Mesenchymal stem cell (in vitro differentiated cells and primary cell): ENCODE measurements around the gene S100B.
"Not testable (repeated sequence)": the region's sequence is repeated elsewhere in the genome, so short reads cannot be mapped to it uniquely, and the experiment has no call there.

Source experiments
- DNase-seq: peaks from one replicate; pipeline ENCODE4 v3.0.0-alpha.2; 2013
- H2AFZ ChIP-seq: one replicate; pipeline ENCODE4 v1.6.1; 2013; ENCODE audit warnings: low read depth, mild to moderate bottlenecking, control low read depth, inconsistent platforms, low read length, moderate library complexity
- H2AK5ac ChIP-seq: 2 replicates; pipeline ENCODE4 v1.6.1; 2013; ENCODE audit warnings: low read length, moderate library complexity, mild to moderate bottlenecking, inconsistent platforms; ENCODE audit not compliant: severe bottlenecking
- H2BK120ac ChIP-seq: one replicate; pipeline ENCODE4 v1.6.1; 2013; ENCODE audit warnings: low read depth, mild to moderate bottlenecking, inconsistent platforms, low read length, moderate library complexity
- H2BK12ac ChIP-seq, 2 experiments: one replicate each; pipeline ENCODE4 v1.6.1; 2013; ENCODE audit warnings: inconsistent platforms in 2 of 2, low read length in 2 of 2, mild to moderate bottlenecking in 2 of 2, moderate library complexity in 2 of 2, control low read depth in 1 of 2
- H2BK15ac ChIP-seq: one replicate; pipeline ENCODE4 v1.6.1; 2013; ENCODE audit warnings: mild to moderate bottlenecking, low read depth, inconsistent platforms; ENCODE audit not compliant: poor library complexity, severe bottlenecking
- H2BK5ac ChIP-seq: 2 replicates; pipeline ENCODE4 v1.6.1; 2013; ENCODE audit warnings: low read depth, mild to moderate bottlenecking, low read length, control low read depth, inconsistent platforms; ENCODE audit not compliant: poor library complexity, severe bottlenecking
- H3K14ac ChIP-seq, 2 experiments: one replicate each; pipeline ENCODE4 v1.6.1; 2013; ENCODE audit warnings: inconsistent platforms in 2 of 2, low read length in 2 of 2, control low read depth in 1 of 2, mild to moderate bottlenecking in 1 of 2, moderate library complexity in 1 of 2
- H3K18ac ChIP-seq, 2 experiments: one replicate each; pipeline ENCODE4 v1.6.1; 2013; ENCODE audit warnings: inconsistent platforms in 2 of 2, low read length in 2 of 2, control low read depth in 1 of 2, low read depth in 1 of 2, mild to moderate bottlenecking in 1 of 2
- H3K23ac ChIP-seq, 2 experiments: one replicate each; pipeline ENCODE4 v1.6.1; 2013; ENCODE audit warnings: inconsistent platforms in 2 of 2, low read length in 2 of 2, mild to moderate bottlenecking in 2 of 2, moderate library complexity in 2 of 2, control low read depth in 1 of 2
- H3K27ac ChIP-seq: 2 replicates; pipeline ENCODE4 v1.5.1; 2013; ENCODE audit warnings: mild to moderate bottlenecking, moderate library complexity, low read length, control low read depth, inconsistent platforms; ENCODE audit not compliant: poor library complexity, severe bottlenecking
- H3K27me3 ChIP-seq, 2 experiments: 2 replicates each; pipeline versions ENCODE4 v1.6.1 to v1.7.0; 2013; ENCODE audit warnings: low read length in 2 of 2, mild to moderate bottlenecking in 2 of 2, moderate library complexity in 2 of 2, control low read depth in 1 of 2, inconsistent platforms in 1 of 2; ENCODE audit not compliant: control insufficient read depth in 1 of 2, insufficient read depth in 1 of 2
- H3K36me3 ChIP-seq, 2 experiments: 2 replicates each; pipeline versions ENCODE4 v1.6.1 to v1.7.0; 2013; ENCODE audit warnings: low read length in 2 of 2, control low read depth in 1 of 2, inconsistent platforms in 1 of 2, low read depth in 1 of 2, mild to moderate bottlenecking in 1 of 2; ENCODE audit not compliant: insufficient read depth in 2 of 2, control insufficient read depth in 1 of 2
- H3K4ac ChIP-seq, 2 experiments: one replicate each; pipeline ENCODE4 v1.6.1; 2013; ENCODE audit warnings: inconsistent platforms in 2 of 2, low read length in 2 of 2, mild to moderate bottlenecking in 2 of 2, moderate library complexity in 2 of 2, control low read depth in 1 of 2, low read depth in 1 of 2
- H3K4me1 ChIP-seq: 2 replicates; pipeline ENCODE4 v1.6.1; 2013; ENCODE audit warnings: low read depth, low read length, control low read depth; ENCODE audit not compliant: control insufficient read depth, insufficient read depth
- H3K4me2 ChIP-seq: 2 replicates; pipeline ENCODE4 v1.6.1; 2013; ENCODE audit warnings: low read length, mild to moderate bottlenecking, inconsistent platforms; ENCODE audit not compliant: poor library complexity, severe bottlenecking
- H3K4me3 ChIP-seq, 2 experiments: 2 replicates each; pipeline versions ENCODE4 v1.5.1 to v1.7.0; 2013; ENCODE audit warnings: low read length in 2 of 2, mild to moderate bottlenecking in 2 of 2, control low read depth in 1 of 2, low read depth in 1 of 2; ENCODE audit not compliant: insufficient read depth in 1 of 2
- H3K79me1 ChIP-seq: replicated peaks from 2 replicates; pipeline ENCODE4 v1.6.1; 2013; ENCODE audit warnings: mild to moderate bottlenecking, control low read depth, low read length, inconsistent platforms; ENCODE audit not compliant: poor library complexity, severe bottlenecking
- H3K9ac ChIP-seq: 2 replicates; pipeline ENCODE4 v1.7.0; 2013; ENCODE audit warnings: mild to moderate bottlenecking, low read length, moderate library complexity
- H3K9me3 ChIP-seq: 2 replicates; pipeline ENCODE4 v1.7.0; 2013; ENCODE audit warnings: mild to moderate bottlenecking, low read length; ENCODE audit not compliant: control insufficient read depth
- H4K8ac ChIP-seq: one replicate; pipeline ENCODE4 v1.6.1; 2013; ENCODE audit warnings: inconsistent platforms, mild to moderate bottlenecking, low read length, moderate library complexity
- H4K91ac ChIP-seq: one replicate; pipeline ENCODE4 v1.6.1; 2013; ENCODE audit warnings: mild to moderate bottlenecking, low read length, inconsistent platforms
- WGBS: methylation state at CpG from one replicate; pipeline ENCODE4 v1.1.7; 2013; ENCODE audit warnings: mixed read lengths; 5-methylcytosine and 5-hydroxymethylcytosine counted together

Gene S100B

GRCh38 chr21:46634427-46634826 is 29.5 kb upstream of the S100B start:
- Histone ChIP-seq H2AFZ (no peak overlapping the region), H2BK5ac (no peak overlapping the region), H3K79me1 (no peaks in the 10 kb centered on the region), H3K4me3 (peak overlapping the region in 1 of 2 experiments; percentile 99), H3K4me1 (peaks cover 5% of the 10 kb centered on the region), H2BK120ac (no peak overlapping the region), H3K23ac (no peak overlapping the region), H3K4me2 (no peak overlapping the region), H2BK12ac (no peak overlapping the region), H3K18ac (no peak overlapping the region), H3K4ac (peak overlapping the region in 1 of 2 experiments; percentile 54), H4K8ac (peak overlapping the region; percentile 80), H3K9ac (peak overlapping the region; percentile 98), H3K27me3 (peaks cover 0 to under 1% of the 10 kb centered on the region in 2 experiments), H2AK5ac (no peak overlapping the region), H3K27ac (peak overlapping the region; percentile 93), H2BK15ac (no peak overlapping the region), H3K36me3 (peaks cover 0 to 21% of the 10 kb centered on the region in 2 experiments), H3K14ac (no peak overlapping the region), H3K9me3 (no peaks in the 10 kb centered on the region), H4K91ac (no peak overlapping the region)
- WGBS: 91% methylated on average over 8 of the region's 8 CpGs
- DNase-seq: no peak

GRCh38 chr21:46633566-46633965 is 28.7 kb upstream of the S100B start:
- no peak overlapping the region for H2AFZ ChIP-seq
- H3K4me3 ChIP-seq: no peak overlapping the region
- H4K8ac ChIP-seq: no peak overlapping the region
- H3K18ac ChIP-seq: no peak overlapping the region
- peaks cover 0 to 21% of the 10 kb centered on the region in 2 experiments for H3K36me3 ChIP-seq
- H2BK15ac ChIP-seq: no peak overlapping the region
- H3K27me3 ChIP-seq: peaks cover 2 to 9% of the 10 kb centered on the region in 2 experiments
- no peak overlapping the region for H2BK120ac ChIP-seq
- H3K79me1 ChIP-seq: no peaks in the 10 kb centered on the region
- DNase-seq: no peak
- no peak overlapping the region for H3K23ac ChIP-seq
- WGBS: no CpG with 5 or more reads among the region's 5 CpGs
- H3K4ac ChIP-seq: no peak overlapping the region
- no peak overlapping the region for H3K14ac ChIP-seq
- H2BK5ac ChIP-seq: no peak overlapping the region
- H3K4me1 ChIP-seq: peaks cover 5% of the 10 kb centered on the region
- H3K27ac ChIP-seq: no peak overlapping the region
- H2BK12ac ChIP-seq: no peak overlapping the region
- H2AK5ac ChIP-seq: no peak overlapping the region
- no peak overlapping the region for H3K9ac ChIP-seq
- H3K9me3 ChIP-seq: no peaks in the 10 kb centered on the region
- H4K91ac ChIP-seq: no peak overlapping the region
- H3K4me2 ChIP-seq: no peak overlapping the region

GRCh38 chr21:46630915-46631314 is 26.0 kb upstream of the S100B start:
- not testable (repeated sequence) for H3K18ac ChIP-seq, H3K4me3 ChIP-seq, H3K14ac ChIP-seq, H2BK12ac ChIP-seq, H3K4me1 ChIP-seq, H2BK15ac ChIP-seq, H3K23ac ChIP-seq, H4K8ac ChIP-seq, H4K91ac ChIP-seq, H3K79me1 ChIP-seq, H3K4ac ChIP-seq, H3K9ac ChIP-seq, H3K27ac ChIP-seq, H3K4me2 ChIP-seq, H2AK5ac ChIP-seq, DNase-seq, H3K36me3 ChIP-seq, H2BK120ac ChIP-seq, H2AFZ ChIP-seq, H2BK5ac ChIP-seq
- peaks cover 10% of the 10 kb centered on the region for H3K9me3 ChIP-seq
- WGBS: 100% methylated on average over 1 of the region's 2 CpGs
- peaks cover 4 to 15% of the 10 kb centered on the region in 2 experiments for H3K27me3 ChIP-seq

- no peak overlapping the region for H3K27ac ChIP-seq
- no peak overlapping the region for H3K4me3 ChIP-seq
- H3K27me3 ChIP-seq: peaks cover 4 to 15% of the 10 kb centered on the region in 2 experiments
- no peak overlapping the region for H2AK5ac ChIP-seq
- peaks cover 19% of the 10 kb centered on the region for H3K9me3 ChIP-seq
- H2BK5ac ChIP-seq: no peak overlapping the region
- no peak overlapping the region for H4K8ac ChIP-seq
- no peak overlapping the region for H2BK15ac ChIP-seq
- H3K18ac ChIP-seq: no peak overlapping the region
- H3K4ac ChIP-seq: no peak overlapping the region
- H4K91ac ChIP-seq: no peak overlapping the region
- peaks cover 1% of the 10 kb centered on the region for H3K4me1 ChIP-seq
- no peaks in the 10 kb centered on the region for H3K79me1 ChIP-seq
- H2BK120ac ChIP-seq: no peak overlapping the region
- H3K36me3 ChIP-seq: no peaks in the 10 kb centered on the region
- no peak for DNase-seq
- H2BK12ac ChIP-seq: no peak overlapping the region
- 88% methylated on average over 6 of the region's 6 CpGs for WGBS
- no peak overlapping the region for H3K14ac ChIP-seq
- H3K23ac ChIP-seq: no peak overlapping the region
- H3K4me2 ChIP-seq: no peak overlapping the region
- no peak overlapping the region for H2AFZ ChIP-seq
- no peak overlapping the region for H3K9ac ChIP-seq
Measured at GRCh38 chr21:46628868-46629267, 24.0 kb upstream of the S100B start.
